ENCODE measurements around the gene PZP. TPM values are rescaled to one million over a fixed set of nuclear protein-coding genes. Genes with fewer than 3 reads are reported as not detected.

Gene PZP
- polyA plus RNA-seq, 1 donor from 2014 or later = not detected

DNA sequence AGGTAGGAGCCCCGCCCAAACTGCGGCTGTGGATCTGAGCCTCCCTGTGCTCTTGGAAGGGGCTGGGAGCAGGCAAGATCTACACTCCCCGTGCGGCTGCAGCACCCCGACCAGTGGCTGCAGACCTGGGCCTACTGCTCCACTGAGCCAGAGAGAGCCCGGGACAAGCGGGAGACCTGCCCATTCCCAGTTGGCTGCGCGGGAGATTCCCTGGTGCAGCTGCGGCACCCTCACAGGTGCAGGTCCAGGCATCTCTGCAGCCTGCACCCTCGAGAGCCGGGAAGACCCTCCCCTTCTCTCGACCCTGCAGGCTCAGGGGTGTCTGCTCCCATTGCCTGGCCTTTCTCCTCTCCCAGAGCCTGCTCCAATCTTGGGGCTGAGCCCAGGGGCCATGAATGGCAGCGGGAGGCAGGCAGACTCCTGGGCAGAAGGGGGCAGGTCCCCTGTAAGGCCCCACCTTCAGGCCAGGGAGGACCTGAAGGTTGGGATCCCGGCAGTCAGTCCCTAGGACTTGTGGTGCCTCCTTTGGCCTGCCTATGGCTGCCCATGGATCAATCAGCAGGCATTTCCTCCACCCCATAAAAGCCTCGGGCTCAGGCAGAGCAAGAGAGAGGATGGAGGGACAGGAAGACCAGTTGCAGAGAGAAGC lies 83.7 kb downstream of the PZP start:
- Histone ChIP-seq H3F3A (ENCODE audit: insufficient read depth, low read length, poor library complexity, severe bottlenecking) (no peaks in the 10 kb centered on the region), H3K9me2 (ENCODE audit: insufficient read depth, low read length) (no peaks in the 10 kb centered on the region), H3K4me3 (ENCODE audit: low read length) (no peak overlapping the region), H3K9ac (ENCODE audit: low read length) (no peak overlapping the region), H4K20me1 (ENCODE audit: insufficient read depth) (no peaks in the 10 kb centered on the region), H2AFZ (ENCODE audit: low read depth, low read length) (no peak overlapping the region), H3K27me3 (ENCODE audit: insufficient read depth, low read depth, low read length) (no peaks in the 10 kb centered on the region), H3K9me3 (ENCODE audit: low read length) (no peaks in the 10 kb centered on the region), H3K79me2 (replicated peaks; ENCODE audit: insufficient read depth, low read length) (no peaks in the 10 kb centered on the region), H3K36me3 (ENCODE audit: insufficient read depth, low read length) (no peaks in the 10 kb centered on the region), H3K4me2 (ENCODE audit: low read length) (no peak overlapping the region), H3K27ac (ENCODE audit: low read length) (no peak overlapping the region)
- no peak for TF ChIP-seq RAD21 (conservative IDR thresholded peaks at IDR 0.05)
- TF ChIP-seq, protein P1, sequence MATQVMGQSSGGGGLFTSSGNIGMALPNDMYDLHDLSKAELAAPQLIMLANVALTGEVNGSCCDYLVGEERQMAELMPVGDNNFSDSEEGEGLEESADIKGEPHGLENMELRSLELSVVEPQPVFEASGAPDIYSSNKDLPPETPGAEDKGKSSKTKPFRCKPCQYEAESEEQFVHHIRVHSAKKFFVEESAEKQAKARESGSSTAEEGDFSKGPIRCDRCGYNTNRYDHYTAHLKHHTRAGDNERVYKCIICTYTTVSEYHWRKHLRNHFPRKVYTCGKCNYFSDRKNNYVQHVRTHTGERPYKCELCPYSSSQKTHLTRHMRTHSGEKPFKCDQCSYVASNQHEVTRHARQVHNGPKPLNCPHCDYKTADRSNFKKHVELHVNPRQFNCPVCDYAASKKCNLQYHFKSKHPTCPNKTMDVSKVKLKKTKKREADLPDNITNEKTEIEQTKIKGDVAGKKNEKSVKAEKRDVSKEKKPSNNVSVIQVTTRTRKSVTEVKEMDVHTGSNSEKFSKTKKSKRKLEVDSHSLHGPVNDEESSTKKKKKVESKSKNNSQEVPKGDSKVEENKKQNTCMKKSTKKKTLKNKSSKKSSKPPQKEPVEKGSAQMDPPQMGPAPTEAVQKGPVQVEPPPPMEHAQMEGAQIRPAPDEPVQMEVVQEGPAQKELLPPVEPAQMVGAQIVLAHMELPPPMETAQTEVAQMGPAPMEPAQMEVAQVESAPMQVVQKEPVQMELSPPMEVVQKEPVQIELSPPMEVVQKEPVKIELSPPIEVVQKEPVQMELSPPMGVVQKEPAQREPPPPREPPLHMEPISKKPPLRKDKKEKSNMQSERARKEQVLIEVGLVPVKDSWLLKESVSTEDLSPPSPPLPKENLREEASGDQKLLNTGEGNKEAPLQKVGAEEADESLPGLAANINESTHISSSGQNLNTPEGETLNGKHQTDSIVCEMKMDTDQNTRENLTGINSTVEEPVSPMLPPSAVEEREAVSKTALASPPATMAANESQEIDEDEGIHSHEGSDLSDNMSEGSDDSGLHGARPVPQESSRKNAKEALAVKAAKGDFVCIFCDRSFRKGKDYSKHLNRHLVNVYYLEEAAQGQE (IDR thresholded peaks at IDR 0.05; ENCODE audit: borderline replicate concordance) = no peak
- TF ChIP-seq POLR2AphosphoS5 (IDR thresholded peaks at IDR 0.05) = no peak
- TF ChIP-seq MXI1 (conservative IDR thresholded peaks at IDR 0.05; ENCODE audit: poor library complexity, severe bottlenecking) = no peak
- no peak for TF ChIP-seq EP300 (conservative IDR thresholded peaks at IDR 0.05; ENCODE audit: poor library complexity, severe bottlenecking)
- TF ChIP-seq SMC3 (conservative IDR thresholded peaks at IDR 0.05; ENCODE audit: poor library complexity) = no peak
- TF ChIP-seq, protein P2, sequence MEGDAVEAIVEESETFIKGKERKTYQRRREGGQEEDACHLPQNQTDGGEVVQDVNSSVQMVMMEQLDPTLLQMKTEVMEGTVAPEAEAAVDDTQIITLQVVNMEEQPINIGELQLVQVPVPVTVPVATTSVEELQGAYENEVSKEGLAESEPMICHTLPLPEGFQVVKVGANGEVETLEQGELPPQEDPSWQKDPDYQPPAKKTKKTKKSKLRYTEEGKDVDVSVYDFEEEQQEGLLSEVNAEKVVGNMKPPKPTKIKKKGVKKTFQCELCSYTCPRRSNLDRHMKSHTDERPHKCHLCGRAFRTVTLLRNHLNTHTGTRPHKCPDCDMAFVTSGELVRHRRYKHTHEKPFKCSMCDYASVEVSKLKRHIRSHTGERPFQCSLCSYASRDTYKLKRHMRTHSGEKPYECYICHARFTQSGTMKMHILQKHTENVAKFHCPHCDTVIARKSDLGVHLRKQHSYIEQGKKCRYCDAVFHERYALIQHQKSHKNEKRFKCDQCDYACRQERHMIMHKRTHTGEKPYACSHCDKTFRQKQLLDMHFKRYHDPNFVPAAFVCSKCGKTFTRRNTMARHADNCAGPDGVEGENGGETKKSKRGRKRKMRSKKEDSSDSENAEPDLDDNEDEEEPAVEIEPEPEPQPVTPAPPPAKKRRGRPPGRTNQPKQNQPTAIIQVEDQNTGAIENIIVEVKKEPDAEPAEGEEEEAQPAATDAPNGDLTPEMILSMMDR (IDR thresholded peaks at IDR 0.05; ENCODE audit: poor library complexity, severe bottlenecking) = no peak
- TF ChIP-seq TAF1 (IDR thresholded peaks at IDR 0.05; ENCODE audit: low read depth) = no peak
- no peak for TF ChIP-seq EZH2 (IDR thresholded peaks at IDR 0.05; ENCODE audit: borderline replicate concordance, insufficient read depth, low read length, poor library complexity, severe bottlenecking)

DNA sequence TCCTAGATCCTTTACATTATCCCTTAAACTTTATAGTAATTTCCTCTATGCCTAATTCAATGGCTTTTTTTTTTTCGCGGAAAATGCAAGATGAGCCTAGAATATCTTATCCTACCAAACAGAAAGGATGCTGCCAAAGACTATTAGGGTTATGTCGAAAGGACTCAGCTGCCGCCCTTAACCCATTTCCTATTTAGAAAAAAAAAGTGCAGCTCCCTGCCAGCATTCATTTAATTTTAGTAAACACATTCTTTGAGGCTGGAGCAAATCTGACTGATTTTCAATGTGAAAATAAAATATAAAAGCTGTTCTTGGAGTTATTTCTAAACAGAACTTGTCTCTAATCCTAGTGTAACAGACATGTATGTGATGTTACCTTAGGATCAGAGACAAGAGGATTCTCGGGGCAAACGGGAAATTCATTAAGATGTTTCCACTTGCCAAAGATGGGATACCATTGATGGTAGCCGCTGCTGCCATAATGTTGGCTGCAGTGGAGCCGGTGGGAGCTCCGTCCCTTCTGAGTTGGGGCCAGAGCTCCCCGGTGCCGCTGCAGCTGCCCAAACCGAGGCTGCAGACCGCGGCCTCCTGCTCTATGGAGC lies 84.3 kb downstream of the PZP start:
- no peak overlapping the region for H3K4me3 ChIP-seq (ENCODE audit: low read length)

More for the DNA sequence above, 84.3 kb downstream of the PZP start:
- TF ChIP-seq, protein P1 (IDR thresholded peaks at IDR 0.05; ENCODE audit: borderline replicate concordance) = no peak
- no peak for TF ChIP-seq EP300 (conservative IDR thresholded peaks at IDR 0.05; ENCODE audit: poor library complexity, severe bottlenecking)
- TF ChIP-seq EZH2 (IDR thresholded peaks at IDR 0.05; ENCODE audit: borderline replicate concordance, insufficient read depth, low read length, poor library complexity, severe bottlenecking) = no peak
- TF ChIP-seq TAF1 (IDR thresholded peaks at IDR 0.05; ENCODE audit: low read depth) = no peak
- TF ChIP-seq RAD21 (conservative IDR thresholded peaks at IDR 0.05) = no peak
- TF ChIP-seq POLR2AphosphoS5 (IDR thresholded peaks at IDR 0.05) = no peak
- TF ChIP-seq SMC3 (conservative IDR thresholded peaks at IDR 0.05; ENCODE audit: poor library complexity) = no peak
- TF ChIP-seq MXI1 (conservative IDR thresholded peaks at IDR 0.05; ENCODE audit: poor library complexity, severe bottlenecking) = no peak
- TF ChIP-seq, protein P2 (IDR thresholded peaks at IDR 0.05; ENCODE audit: poor library complexity, severe bottlenecking) = no peak
- H3K27ac ChIP-seq (ENCODE audit: low read length) = no peak overlapping the region
- no peaks in the 10 kb centered on the region for H3K79me2 ChIP-seq (replicated peaks; ENCODE audit: insufficient read depth, low read length)
- H3K9me3 ChIP-seq (ENCODE audit: low read length) = no peaks in the 10 kb centered on the region
- H3K36me3 ChIP-seq (ENCODE audit: insufficient read depth, low read length) = no peaks in the 10 kb centered on the region
- no peaks in the 10 kb centered on the region for H3K9me2 ChIP-seq (ENCODE audit: insufficient read depth, low read length)
- no peak overlapping the region for H2AFZ ChIP-seq (ENCODE audit: low read depth, low read length)
- H3F3A ChIP-seq (ENCODE audit: insufficient read depth, low read length, poor library complexity, severe bottlenecking) = no peaks in the 10 kb centered on the region
- H3K27me3 ChIP-seq (ENCODE audit: insufficient read depth, low read depth, low read length) = no peaks in the 10 kb centered on the region
- no peaks in the 10 kb centered on the region for H4K20me1 ChIP-seq (ENCODE audit: insufficient read depth)
- no peak overlapping the region for H3K9ac ChIP-seq (ENCODE audit: low read length)
- H3K4me2 ChIP-seq (ENCODE audit: low read length) = no peak overlapping the region
